Stimulated activated naive B cell treated with anti-CD40 and anti-IgM and Interleukin-4, amounts not matched to agents 10 μg/mL and 1 μg/mL and 100 μg/mL, for 72 hours (primary cell): Measurements from ENCODE around the gene MYO1E.
"Not testable (repeated sequence)": the region's sequence is repeated elsewhere in the genome, so short reads cannot be mapped to it uniquely, and the experiment has no call there.

ENCODE experiments used
- ATAC-seq, 2 donors: fragments of 150-1000 bp; cut with Tn5 transposase; replicated peaks; 2 replicates each; pipeline ENCODE4 v1.10.0; 2021; ENCODE audit warnings: moderate library complexity in 1 of 2
- DNase-seq: peaks from one replicate; pipeline ENCODE4 v3.0.0; 2021
- H3K27ac Mint-ChIP-seq: one replicate; pipeline ENCODE4 v1.8.0; 2022; ENCODE audit warnings: mild to moderate bottlenecking, mixed read lengths
- H3K27me3 Mint-ChIP-seq, 2 donors: one replicate each; pipeline ENCODE4 v1.8.0; 2022; ENCODE audit warnings: mixed read lengths in 2 of 2
- H3K36me3 Mint-ChIP-seq, 2 donors: one replicate each; pipeline ENCODE4 v1.8.0; 2022; ENCODE audit warnings: mixed read lengths in 2 of 2, mild to moderate bottlenecking in 1 of 2
- H3K4me1 Mint-ChIP-seq, 2 donors: one replicate each; pipeline ENCODE4 v1.8.0; 2022; ENCODE audit warnings: mixed read lengths in 2 of 2, mild to moderate bottlenecking in 1 of 2
- H3K4me3 Mint-ChIP-seq, 2 donors: one replicate each; pipeline ENCODE4 v1.8.0; 2022; ENCODE audit warnings: mild to moderate bottlenecking in 2 of 2, mixed read lengths in 2 of 2, moderate library complexity in 1 of 2
- H3K9me3 Mint-ChIP-seq, 2 donors: one replicate each; pipeline ENCODE4 v1.8.0; 2022; ENCODE audit warnings: mixed read lengths in 2 of 2, mild to moderate bottlenecking in 1 of 2

The MYO1E gene

GRCh38 chr15:59399465-59400102 is 26.9 kb upstream of the MYO1E start:
- peak; percentile 74 for DNase-seq
- Mint-ChIP-seq H3K36me3 (peaks cover 1 to 2% of the 10 kb centered on the region in 2 donors), H3K4me1 (peaks cover 55 to 79% of the 10 kb centered on the region in 2 donors), H3K27me3 (no peaks in the 10 kb centered on the region), H3K27ac (peak overlapping the region; percentile 86), H3K9me3 (no peaks in the 10 kb centered on the region), H3K4me3 (peak overlapping the region; percentile 77 to 78)
- peak; percentile 97 to 98 for ATAC-seq

GRCh38 chr15:59398220-59398619 is 25.5 kb upstream of the MYO1E start:
- H3K36me3 Mint-ChIP-seq: no peaks in the 10 kb centered on the region
- peak overlapping the region; percentile 25 for H3K27ac Mint-ChIP-seq
- H3K27me3 Mint-ChIP-seq: no peaks in the 10 kb centered on the region
- DNase-seq: no peak
- ATAC-seq: no peak
- no peak overlapping the region for H3K4me3 Mint-ChIP-seq
- H3K9me3 Mint-ChIP-seq: no peaks in the 10 kb centered on the region
- peaks cover 55 to 77% of the 10 kb centered on the region in 2 donors for H3K4me1 Mint-ChIP-seq

DNA sequence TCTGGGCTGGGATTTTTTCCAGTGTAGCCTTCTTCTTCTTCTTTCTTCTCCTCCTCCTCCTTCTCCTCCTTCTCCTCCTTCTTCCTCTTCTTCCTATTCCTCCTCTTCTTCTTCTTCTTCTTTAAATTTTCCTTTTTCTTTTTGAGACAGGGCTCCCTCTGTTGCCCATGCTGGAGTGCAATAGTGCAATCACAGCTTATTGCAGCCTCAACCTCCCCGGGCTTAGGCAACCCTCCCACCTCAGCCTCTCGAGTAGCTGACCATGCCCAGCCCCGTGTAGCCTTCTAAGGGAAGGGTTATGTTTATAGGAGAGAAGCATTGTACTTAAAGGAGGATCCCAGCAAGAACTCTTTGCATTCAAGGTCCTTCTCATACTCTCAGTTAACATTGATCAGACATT is 24.0 kb upstream of the MYO1E start:
- H3K9me3 Mint-ChIP-seq: no peaks in the 10 kb centered on the region
- peak overlapping the region; percentile 81 for H3K27ac Mint-ChIP-seq
- no peaks in the 10 kb centered on the region for H3K27me3 Mint-ChIP-seq
- no peak overlapping the region for H3K4me3 Mint-ChIP-seq
- H3K4me1 Mint-ChIP-seq: peaks cover 61 to 80% of the 10 kb centered on the region in 2 donors
- H3K36me3 Mint-ChIP-seq: no peaks in the 10 kb centered on the region
- no peak for DNase-seq
- ATAC-seq: no peak

DNA sequence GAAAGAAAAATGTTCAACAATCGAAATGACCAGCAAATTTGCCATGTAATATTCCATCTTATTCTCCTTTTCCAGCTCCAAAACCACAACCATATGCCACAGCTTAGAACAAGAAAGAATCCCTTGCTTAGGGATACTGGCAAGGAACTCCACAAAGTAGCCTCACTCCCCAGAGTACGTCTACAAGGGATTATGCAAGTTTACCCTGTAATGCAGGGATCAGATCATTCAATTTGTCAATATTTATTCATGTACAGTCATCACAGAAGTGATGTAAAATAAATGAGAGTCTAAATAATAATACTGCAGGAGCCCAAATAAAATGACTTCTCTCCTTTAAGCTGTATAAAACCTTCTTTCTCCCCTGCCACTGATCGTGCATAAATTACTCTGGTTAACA is 23.5 kb upstream of the MYO1E start:
- no peak for DNase-seq
- no peak overlapping the region for H3K27ac Mint-ChIP-seq
- H3K4me1 Mint-ChIP-seq: peaks cover 56 to 76% of the 10 kb centered on the region in 2 donors
- H3K4me3 Mint-ChIP-seq: no peak overlapping the region
- H3K27me3 Mint-ChIP-seq: no peaks in the 10 kb centered on the region
- peaks cover 0 to under 1% of the 10 kb centered on the region in 2 donors for H3K9me3 Mint-ChIP-seq
- H3K36me3 Mint-ChIP-seq: no peaks in the 10 kb centered on the region
- ATAC-seq: no peak

DNA sequence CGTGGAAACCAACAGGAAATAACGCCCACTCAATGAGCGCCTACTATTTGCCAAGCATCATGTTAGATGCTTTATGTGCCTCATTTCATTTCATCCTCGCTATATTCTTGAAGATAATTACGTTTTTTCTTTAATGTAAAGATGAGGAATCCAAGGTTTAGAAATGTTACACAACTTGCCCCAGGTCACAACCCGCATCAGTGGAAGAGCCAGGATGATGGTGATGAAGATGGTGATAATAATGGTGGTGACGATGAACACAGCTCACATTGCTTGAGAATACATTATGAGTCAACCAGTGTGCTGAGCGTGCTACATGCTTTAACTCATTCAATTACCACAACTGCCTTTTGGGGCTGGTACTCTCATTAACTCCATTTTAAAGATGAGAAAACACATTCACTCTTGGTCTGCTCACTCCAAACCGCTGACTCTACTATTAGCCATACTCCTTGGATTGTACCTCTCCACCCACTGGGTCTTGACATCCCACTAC is 21.5 kb upstream of the MYO1E start:
- H3K4me3 Mint-ChIP-seq: no peak overlapping the region
- DNase-seq (no peak), ATAC-seq (no peak)
- H3K9me3 Mint-ChIP-seq: peaks cover 0 to 2% of the 10 kb centered on the region in 2 donors
- H3K36me3 Mint-ChIP-seq: no peaks in the 10 kb centered on the region
- no peaks in the 10 kb centered on the region for H3K27me3 Mint-ChIP-seq
- H3K4me1 Mint-ChIP-seq: peaks cover 40 to 56% of the 10 kb centered on the region in 2 donors
- no peak overlapping the region for H3K27ac Mint-ChIP-seq

- no peaks in the 10 kb centered on the region for H3K27me3 Mint-ChIP-seq
- H3K36me3 Mint-ChIP-seq: no peaks in the 10 kb centered on the region
- H3K27ac Mint-ChIP-seq: no peak overlapping the region
- H3K9me3 Mint-ChIP-seq: peaks cover 0 to 2% of the 10 kb centered on the region in 2 donors
- no peak for DNase-seq
- H3K4me1 Mint-ChIP-seq: peaks cover 29 to 40% of the 10 kb centered on the region in 2 donors
- ATAC-seq: no peak
- no peak overlapping the region for H3K4me3 Mint-ChIP-seq
Observed at GRCh38 chr15:59392299-59392698, 19.6 kb upstream of the MYO1E start.

DNA sequence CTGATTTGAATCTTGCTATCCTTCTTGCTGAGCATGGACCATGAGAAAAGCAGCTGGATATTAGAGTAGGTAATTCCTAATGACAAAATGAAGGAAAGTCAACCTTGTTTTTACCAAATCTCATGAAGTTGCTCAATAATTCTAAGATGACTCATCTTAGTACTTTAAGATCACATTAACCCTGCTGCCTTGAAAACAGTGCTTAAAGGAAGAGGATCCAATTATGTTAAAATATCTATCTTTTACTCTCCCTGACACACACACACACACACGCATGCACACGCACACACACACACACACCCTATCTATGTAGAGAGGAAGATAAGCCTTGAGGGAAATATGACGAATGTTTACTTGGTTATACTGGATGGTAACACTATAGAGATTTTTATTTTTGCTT is 16.0 kb upstream of the MYO1E start:
- H3K4me1 Mint-ChIP-seq: peaks cover 8 to 15% of the 10 kb centered on the region in 2 donors

GRCh38 chr15:59387196-59387878 is 14.7 kb upstream of the MYO1E start:
- not testable (repeated sequence) for ATAC-seq, DNase-seq, H3K9me3 Mint-ChIP-seq, H3K4me3 Mint-ChIP-seq, H3K36me3 Mint-ChIP-seq, H3K27ac Mint-ChIP-seq, H3K4me1 Mint-ChIP-seq, H3K27me3 Mint-ChIP-seq

More for the DNA sequence above, 16.0 kb upstream of the MYO1E start:
- no peak overlapping the region for H3K27ac Mint-ChIP-seq
- no peaks in the 10 kb centered on the region for H3K27me3 Mint-ChIP-seq
- DNase-seq (no peak), ATAC-seq (no peak)
- H3K36me3 Mint-ChIP-seq: peaks cover 3 to 6% of the 10 kb centered on the region in 2 donors
- no peak overlapping the region for H3K4me3 Mint-ChIP-seq
- peaks cover 0 to 2% of the 10 kb centered on the region in 2 donors for H3K9me3 Mint-ChIP-seq

DNA sequence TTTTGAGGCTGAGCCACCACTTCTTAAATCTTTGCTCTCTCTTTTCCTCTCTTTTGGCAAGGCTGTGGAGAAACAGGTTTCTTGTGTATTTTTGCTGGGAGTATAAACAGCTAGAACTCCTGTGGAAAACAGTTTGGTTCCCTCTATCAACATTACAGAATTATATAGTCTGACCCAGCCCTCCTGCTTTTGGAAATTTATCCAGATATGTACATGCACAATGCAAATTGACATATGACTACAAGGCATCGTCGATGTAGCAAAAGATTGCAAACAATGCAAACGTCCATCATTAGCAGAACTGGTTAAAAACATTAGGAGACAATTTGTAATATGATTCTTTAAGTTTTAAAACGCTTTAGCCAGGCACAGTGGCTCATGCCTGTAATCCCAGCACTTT is 12.5 kb upstream of the MYO1E start:
- H3K27me3 Mint-ChIP-seq: no peaks in the 10 kb centered on the region

DNA sequence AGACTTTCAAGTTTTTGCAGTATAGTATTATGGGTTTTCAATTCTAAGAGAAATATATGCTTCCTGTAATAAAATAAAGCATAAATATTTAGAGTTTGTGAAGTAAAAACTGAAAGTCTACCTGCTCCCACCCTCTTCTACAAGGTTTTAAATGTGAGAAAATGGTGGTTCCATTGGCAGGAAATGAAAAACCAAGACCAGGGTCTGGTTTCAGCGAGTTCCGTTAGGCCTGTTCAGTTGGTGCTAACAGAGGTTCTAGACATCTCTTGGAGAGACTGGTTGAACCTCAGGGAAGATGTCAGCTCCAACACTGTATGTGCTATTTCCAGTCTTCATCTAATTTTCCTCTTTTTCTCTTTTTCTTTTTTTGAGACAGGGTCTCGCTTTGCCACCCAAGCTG is 11.8 kb upstream of the MYO1E start:
- ATAC-seq (no peak), DNase-seq (no peak)
- Mint-ChIP-seq H3K27me3 (no peaks in the 10 kb centered on the region), H3K36me3 (peaks cover 8 to 14% of the 10 kb centered on the region in 2 donors), H3K27ac (no peak overlapping the region), H3K9me3 (no peaks in the 10 kb centered on the region), H3K4me3 (no peak overlapping the region), H3K4me1 (peaks cover 0 to 2% of the 10 kb centered on the region in 2 donors)

More for the DNA sequence above, 12.5 kb upstream of the MYO1E start:
- ATAC-seq (no peak), DNase-seq (no peak)
- no peaks in the 10 kb centered on the region for H3K9me3 Mint-ChIP-seq
- H3K4me3 Mint-ChIP-seq: no peak overlapping the region
- peaks cover 0 to 2% of the 10 kb centered on the region in 2 donors for H3K4me1 Mint-ChIP-seq
- H3K36me3 Mint-ChIP-seq: peaks cover 8 to 13% of the 10 kb centered on the region in 2 donors
- no peak overlapping the region for H3K27ac Mint-ChIP-seq

DNA sequence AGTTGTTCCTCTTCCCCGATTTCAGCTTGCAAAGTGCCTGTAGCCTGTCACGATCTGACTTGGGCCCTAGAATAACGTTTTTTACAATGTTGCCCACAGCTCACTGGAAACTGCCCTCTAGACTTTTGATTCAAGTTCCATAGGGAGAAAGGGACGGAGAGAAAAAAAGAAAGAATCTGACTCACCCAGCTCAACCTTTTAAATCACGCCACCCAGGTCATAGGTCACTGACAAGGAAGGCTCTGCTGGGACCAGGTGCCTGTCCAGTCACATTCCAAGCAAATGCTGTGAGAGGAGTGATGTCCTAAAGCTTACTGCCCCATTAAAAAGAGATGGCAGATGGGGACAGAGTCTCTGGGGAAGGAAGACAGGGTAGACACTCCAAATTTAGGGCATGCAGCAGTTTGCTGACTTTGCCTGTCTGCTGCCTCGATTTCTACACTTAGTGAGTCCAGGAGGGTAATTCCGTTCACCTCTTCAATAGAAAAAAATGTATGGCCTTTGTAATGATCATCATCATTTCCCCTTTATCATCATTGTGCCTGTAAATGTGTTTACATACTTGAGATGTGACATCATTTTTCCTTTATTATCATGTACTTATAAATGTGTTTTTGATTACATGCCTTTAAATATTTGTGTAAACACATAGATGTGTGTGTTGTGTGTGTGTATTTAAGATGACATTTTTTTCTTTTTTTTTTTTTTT is 8.4 kb upstream of the MYO1E start:
- Mint-ChIP-seq H3K36me3 (peaks cover 12 to 17% of the 10 kb centered on the region in 2 donors), H3K27ac (no peak overlapping the region), H3K4me3 (no peak overlapping the region), H3K27me3 (no peaks in the 10 kb centered on the region), H3K4me1 (peaks cover 8 to 23% of the 10 kb centered on the region in 2 donors), H3K9me3 (no peaks in the 10 kb centered on the region)
- DNase-seq: no peak
- no peak for ATAC-seq

DNA sequence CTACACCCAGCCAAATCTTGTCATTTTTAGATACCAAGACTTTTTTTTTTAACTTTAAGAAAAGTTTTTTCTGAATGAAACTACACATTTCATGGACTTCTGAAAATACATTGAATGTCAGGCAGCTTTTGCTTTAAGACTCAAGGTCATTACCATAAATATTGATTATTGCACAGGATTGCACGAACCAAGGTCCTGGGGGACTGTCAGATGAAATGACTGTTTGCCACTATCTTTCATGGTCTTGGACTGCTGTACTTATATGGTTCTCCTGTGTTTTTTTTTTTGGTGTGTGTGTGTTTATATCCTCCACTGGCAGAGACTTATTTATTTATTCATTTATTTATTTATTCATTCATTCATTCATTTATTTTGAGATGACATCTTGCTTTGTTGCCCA is 6.9 kb upstream of the MYO1E start:
- ATAC-seq (no peak), DNase-seq (no peak)
- H3K4me3 Mint-ChIP-seq: no peak overlapping the region
- H3K27ac Mint-ChIP-seq: no peak overlapping the region
- no peaks in the 10 kb centered on the region for H3K27me3 Mint-ChIP-seq
- H3K36me3 Mint-ChIP-seq: peaks cover 9 to 11% of the 10 kb centered on the region in 2 donors
- no peaks in the 10 kb centered on the region for H3K9me3 Mint-ChIP-seq
- H3K4me1 Mint-ChIP-seq: peaks cover 9 to 31% of the 10 kb centered on the region in 2 donors

GRCh38 chr15:59378855-59379254 is 6.2 kb upstream of the MYO1E start:
- Mint-ChIP-seq H3K4me1 (peaks cover 10 to 38% of the 10 kb centered on the region in 2 donors), H3K36me3 (peaks cover 9 to 11% of the 10 kb centered on the region in 2 donors), H3K4me3 (no peak overlapping the region), H3K27ac (no peak overlapping the region), H3K27me3 (no peaks in the 10 kb centered on the region), H3K9me3 (no peaks in the 10 kb centered on the region)
- ATAC-seq (no peak), DNase-seq (no peak)

- no peaks in the 10 kb centered on the region for H3K9me3 Mint-ChIP-seq
- peaks cover 13 to 47% of the 10 kb centered on the region in 2 donors for H3K4me1 Mint-ChIP-seq
- peaks cover 9 to 11% of the 10 kb centered on the region in 2 donors for H3K36me3 Mint-ChIP-seq
- no peak overlapping the region for H3K27ac Mint-ChIP-seq
- H3K4me3 Mint-ChIP-seq: no peak overlapping the region
- H3K27me3 Mint-ChIP-seq: no peaks in the 10 kb centered on the region
- DNase-seq (no peak), ATAC-seq (no peak)
Observed at GRCh38 chr15:59377924-59378323, 5.3 kb upstream of the MYO1E start.
